SK-N-SH (cell line): ENCODE measurements around the gene KCNJ8. TPM values are rescaled to one million over a fixed set of nuclear protein-coding genes. Genes with fewer than 3 reads are reported as not detected.

Experiments used
- CTCF ChIA-PET: fragments of 300-600, 350-600 bp; formaldehyde crosslinking; extraction: SDS; loops from one replicate; lab custom pipeline; 2021; lab: Yijun Ruan, JAX
- POLR2A ChIA-PET: fragments of 350-600 bp; sonication (Branson Sonifier 250); formaldehyde crosslinking; extraction: SDS; loops from one replicate; lab custom pipeline; 2020; ENCODE audit warnings: antibody characterized with exemption, inconsistent platforms; lab: Yijun Ruan, JAX
- DNase-seq: peaks from one replicate; pipeline ENCODE4 v3.0.0; 2012
- H2AFZ ChIP-seq: fragments of 200-600 bp; sonication (generic); 2 replicates; pipeline ENCODE4 v1.8.1; 2016; ENCODE audit warnings: antibody characterized with exemption, mild to moderate bottlenecking, low read depth
- H3F3A ChIP-seq: fragments of 200-600 bp; sonication (generic); replicated peaks from 2 replicates; pipeline ENCODE3; 2016; ENCODE audit warnings: antibody characterized with exemption, mild to moderate bottlenecking; ENCODE audit not compliant: insufficient read depth
- H3K27ac ChIP-seq, 2 experiments: fragments of 200-500 bp in 1 of 2; fragments of 200-600 bp in 1 of 2; sonication (Bioruptor generic) in 1 of 2; sonication (generic), shearing (Covaris generic) in 1 of 2; 2 replicates each; pipeline versions ENCODE4 v1.5.1 to v1.6.1; 2014 to 2016; ENCODE audit warnings: low read depth in 2 of 2, inconsistent platforms in 1 of 2, low read length in 1 of 2, mild to moderate bottlenecking in 1 of 2, mixed read lengths in 1 of 2
- H3K27me3 ChIP-seq: fragments of 200-600 bp; sonication (generic), shearing (Covaris generic); 2 replicates; pipeline ENCODE4 v1.6.1; 2016; ENCODE audit warnings: mixed run types; ENCODE audit not compliant: insufficient read depth
- H3K36me3 ChIP-seq, 2 experiments: fragments of 200-500 bp in 1 of 2; fragments of 200-600 bp in 1 of 2; sonication (Bioruptor generic) in 1 of 2; sonication (generic) in 1 of 2; replicated peaks in 1 of 2; 2 replicates each; pipeline versions ENCODE3 to v1.5.1; 2014 to 2016; ENCODE audit warnings: low read length in 1 of 2, mild to moderate bottlenecking in 1 of 2; ENCODE audit not compliant: insufficient read depth in 2 of 2, control insufficient read depth in 1 of 2
- H3K4me1 ChIP-seq, 2 experiments: fragments of 200-500 bp in 1 of 2; fragments of 200-600 bp in 1 of 2; sonication (Bioruptor generic) in 1 of 2; sonication (generic), shearing (Covaris generic) in 1 of 2; 2 replicates each; pipeline versions ENCODE4 v1.5.1 to v1.6.1; 2014 to 2016; ENCODE audit warnings: low read depth in 1 of 2, low read length in 1 of 2, mixed run types in 1 of 2; ENCODE audit not compliant: insufficient read depth in 2 of 2, control insufficient read depth in 1 of 2
- H3K4me2 ChIP-seq: fragments of 200-600 bp; sonication (generic), shearing (Covaris generic); 2 replicates; pipeline ENCODE4 v1.6.1; 2017; ENCODE audit warnings: mixed run types
- H3K4me3 ChIP-seq, 2 experiments: fragments of 200-500 bp in 1 of 2; fragments of 200-600 bp in 1 of 2; sonication (Bioruptor generic) in 1 of 2; sonication (generic), shearing (Covaris generic) in 1 of 2; 2 replicates each; pipeline versions ENCODE4 v1.5.1 to v1.8.1; 2014 to 2016; ENCODE audit warnings: low read depth in 2 of 2, inconsistent platforms in 1 of 2, low read length in 1 of 2, mild to moderate bottlenecking in 1 of 2, mixed read lengths in 1 of 2, moderate library complexity in 1 of 2
- H3K79me2 ChIP-seq: fragments of 200-600 bp; sonication (generic); 2 replicates; pipeline ENCODE4 v1.8.1; 2017; ENCODE audit warnings: mild to moderate bottlenecking; ENCODE audit not compliant: insufficient read depth
- H3K9ac ChIP-seq: fragments of 200-600 bp; sonication (generic); 2 replicates; pipeline ENCODE4 v1.6.1; 2017; ENCODE audit warnings: mixed run types
- H3K9me2 ChIP-seq: fragments of 200-600 bp; sonication (generic); 2 replicates; pipeline ENCODE4 v1.6.1; 2017; ENCODE audit warnings: mixed run types
- H3K9me3 ChIP-seq: fragments of 200-600 bp; sonication (generic); 2 replicates; pipeline ENCODE4 v1.6.1; 2017; ENCODE audit warnings: mixed run types, mild to moderate bottlenecking, moderate library complexity
- H4K20me1 ChIP-seq: fragments of 200-600 bp; sonication (generic); 2 replicates; pipeline ENCODE4 v1.6.1; 2017; ENCODE audit warnings: mild to moderate bottlenecking, mixed run types; ENCODE audit not compliant: insufficient read depth
- JUND ChIP-seq: IDR thresholded peaks from 2 replicates; pipeline ENCODE4 v1.4.0; 2012
- MXI1 ChIP-seq: IDR thresholded peaks from 2 replicates; pipeline ENCODE4 v1.6.1; 2012; ENCODE audit warnings: mild to moderate bottlenecking, low read depth, low read length, improper control_type of control experiment
- POLR2AphosphoS5 ChIP-seq: IDR thresholded peaks from 2 replicates; pipeline ENCODE4 v1.6.1; 2012; ENCODE audit warnings: low read depth, low read length
- RAD21 ChIP-seq: IDR thresholded peaks from 2 replicates; pipeline ENCODE4 v1.6.1; 2012; ENCODE audit warnings: mild to moderate bottlenecking, low read length
- RFX5 ChIP-seq: IDR thresholded peaks from 2 replicates; pipeline ENCODE4 v1.6.1; 2012; ENCODE audit warnings: mild to moderate bottlenecking, improper control_type of control experiment, low read length
- YY1 ChIP-seq: IDR thresholded peaks from 2 replicates; pipeline ENCODE4 v1.4.0; 2012; ENCODE audit warnings: low read depth, mild to moderate bottlenecking
- WGBS: methylation state at CpG from one replicate; pipeline ENCODE4 v1.1.6; 2017; ENCODE audit warnings: low lambda C conversion rate; 5-methylcytosine and 5-hydroxymethylcytosine counted together
- polyA plus RNA-seq, 3 experiments: library from polyadenylated mRNA; depleted of rRNA; stranded (reverse); fragments of >200 nt; gene quantifications; 2 replicates each; pipeline ENCODE4 v1.2.3, GENCODE V29; 2012
- TF ChIP-seq, protein P1 (sequence below): IDR thresholded peaks from 2 replicates; pipeline ENCODE4 v1.4.0; 2012; ENCODE audit warnings: low read depth
- TF ChIP-seq, protein P2 (sequence below): fragments of 150-350 bp; IDR thresholded peaks from 2 replicates; pipeline ENCODE4 v1.6.1; 2016; ENCODE audit warnings: mild to moderate bottlenecking, low read depth, low read length
- TF ChIP-seq, protein P3 (sequence below): IDR thresholded peaks from 2 replicates; pipeline ENCODE4 v1.4.0; 2012; ENCODE audit warnings: low read depth, borderline replicate concordance
- TF ChIP-seq, protein P4 (sequence below): fragments of 150-350 bp; IDR thresholded peaks from 2 replicates; pipeline ENCODE4 v1.6.1; 2017; ENCODE audit warnings: antibody characterized with exemption, low read length, low read depth, borderline replicate concordance

KCNJ8 gene
- polyA plus RNA-seq, 1 of the 3 experiments (the other 2 are of a cell fraction) = 0.15 TPM

DNA sequence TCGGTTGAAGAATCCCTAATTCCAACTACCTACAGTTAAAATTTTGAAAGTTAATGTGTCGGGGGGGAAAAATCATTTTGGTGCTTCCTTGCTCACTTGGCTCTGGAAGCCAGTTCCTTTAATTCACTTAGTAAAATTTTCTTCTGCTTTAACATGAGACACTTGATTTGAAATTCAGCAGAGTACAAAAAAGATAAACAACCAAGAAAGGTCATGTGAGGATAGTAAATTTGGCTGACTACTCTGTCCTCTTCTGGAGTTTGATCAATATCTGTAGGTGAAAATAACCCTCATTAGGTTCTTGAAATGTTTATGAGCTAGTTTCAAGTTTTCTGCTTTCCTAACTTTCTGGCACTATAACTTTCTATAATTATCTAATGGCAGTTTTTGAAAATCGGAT, 43.4 kb downstream of the KCNJ8 start (continued):
- TF ChIP-seq, protein P1, sequence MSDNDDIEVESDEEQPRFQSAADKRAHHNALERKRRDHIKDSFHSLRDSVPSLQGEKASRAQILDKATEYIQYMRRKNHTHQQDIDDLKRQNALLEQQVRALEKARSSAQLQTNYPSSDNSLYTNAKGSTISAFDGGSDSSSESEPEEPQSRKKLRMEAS = no peak
- no peak for TF ChIP-seq MXI1

DNA sequence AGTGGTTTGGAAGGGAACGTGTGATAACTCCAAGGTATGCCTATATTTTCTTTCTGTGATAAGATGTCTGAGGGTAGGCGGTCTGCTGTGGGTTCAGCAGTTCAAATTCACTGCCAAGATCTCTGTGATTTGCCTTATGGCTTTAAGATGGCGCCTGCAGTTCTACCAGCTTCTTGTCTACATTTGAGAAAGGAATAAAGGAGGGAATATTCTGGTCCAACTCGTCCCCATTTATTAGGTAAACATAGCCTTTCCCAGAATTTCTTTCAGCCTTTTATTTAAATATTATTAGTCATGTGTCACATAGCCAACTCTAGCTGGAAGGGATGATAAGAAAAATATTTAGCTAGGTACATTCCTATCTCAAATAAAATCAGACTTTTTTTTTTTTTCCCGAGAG, 48.8 kb downstream of the KCNJ8 start:
- no peaks in the 10 kb centered on the region for H3K79me2 ChIP-seq
- H3K27ac ChIP-seq = no peak overlapping the region
- H3K36me3 ChIP-seq = no peaks in the 10 kb centered on the region
- H3K4me2 ChIP-seq = no peak overlapping the region
- no peaks in the 10 kb centered on the region for H3K9me3 ChIP-seq
- H4K20me1 ChIP-seq = no peaks in the 10 kb centered on the region
- H3F3A ChIP-seq = no peaks in the 10 kb centered on the region
- H3K27me3 ChIP-seq = no peaks in the 10 kb centered on the region
- WGBS = 4% methylated on average over 5 of the region's 5 CpGs
- H2AFZ ChIP-seq = no peak overlapping the region
- ChIA-PET POLR2A (no interaction called here), CTCF (interaction anchor here (1.3 to 1.5 kb wide), 2 partner anchors 12 to 20 kb away, joined by 3 read pairs; no protein-coding TSS in a partner anchor)
- DNase-seq = no peak
- H3K9me2 ChIP-seq = no peaks in the 10 kb centered on the region
- no peak overlapping the region for H3K4me3 ChIP-seq
- no peak overlapping the region for H3K9ac ChIP-seq
- TF ChIP-seq JUND = no peak
- H3K4me1 ChIP-seq = no peaks in the 10 kb centered on the region

DNA sequence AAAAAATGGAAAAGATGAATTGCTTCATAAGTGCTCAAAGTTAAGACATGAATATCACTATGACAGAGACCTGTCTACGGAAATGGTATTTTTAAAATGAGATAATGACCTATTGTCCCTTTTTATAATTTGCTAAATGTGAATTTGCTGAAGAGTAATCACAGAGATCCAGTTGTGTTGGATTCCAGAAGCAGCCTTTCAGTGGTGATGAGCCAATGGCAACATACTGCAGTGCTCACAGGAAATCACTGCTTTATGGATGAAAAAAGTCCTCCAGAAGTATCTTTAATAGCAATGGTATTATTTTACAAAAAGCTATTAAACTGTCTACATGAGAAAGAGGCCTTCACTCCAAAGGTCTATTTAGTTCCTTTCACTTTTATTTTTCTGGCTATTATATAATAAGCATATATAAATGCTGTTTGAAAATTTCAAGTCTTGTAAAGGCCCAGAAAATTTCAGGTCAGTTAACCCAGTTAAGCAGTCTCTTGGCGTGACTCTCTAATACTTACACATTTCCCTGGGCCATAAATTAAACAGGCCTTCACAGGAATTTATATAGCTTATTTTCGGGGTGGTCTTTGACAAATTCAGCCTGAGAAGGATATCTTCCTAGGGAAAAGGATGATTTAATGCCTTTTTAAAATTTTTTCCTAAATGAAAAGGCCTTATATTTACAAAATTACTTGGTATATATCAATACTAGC, 55.4 kb downstream of the KCNJ8 start:
- Histone ChIP-seq H3K9me2 (no peaks in the 10 kb centered on the region), H2AFZ (no peak overlapping the region), H3K36me3 (no peaks in the 10 kb centered on the region), H3K4me2 (no peak overlapping the region), H3K9me3 (no peaks in the 10 kb centered on the region), H3F3A (no peaks in the 10 kb centered on the region), H3K4me1 (no peaks in the 10 kb centered on the region; a peak in 2 of 4 replicates), H3K79me2 (no peaks in the 10 kb centered on the region), H3K27me3 (no peaks in the 10 kb centered on the region), H4K20me1 (no peaks in the 10 kb centered on the region), H3K27ac (no peak overlapping the region), H3K9ac (no peak overlapping the region), H3K4me3 (no peak overlapping the region)
- CTCF ChIA-PET = interaction anchor here (1.0 kb wide), 1 partner anchor 21 kb away, joined by 6 read pairs; no protein-coding TSS in a partner anchor
- 18% methylated on average over 3 of the region's 3 CpGs for WGBS
- POLR2A ChIA-PET = no interaction called here
- TF ChIP-seq YY1 = no peak
- TF ChIP-seq, protein P2, sequence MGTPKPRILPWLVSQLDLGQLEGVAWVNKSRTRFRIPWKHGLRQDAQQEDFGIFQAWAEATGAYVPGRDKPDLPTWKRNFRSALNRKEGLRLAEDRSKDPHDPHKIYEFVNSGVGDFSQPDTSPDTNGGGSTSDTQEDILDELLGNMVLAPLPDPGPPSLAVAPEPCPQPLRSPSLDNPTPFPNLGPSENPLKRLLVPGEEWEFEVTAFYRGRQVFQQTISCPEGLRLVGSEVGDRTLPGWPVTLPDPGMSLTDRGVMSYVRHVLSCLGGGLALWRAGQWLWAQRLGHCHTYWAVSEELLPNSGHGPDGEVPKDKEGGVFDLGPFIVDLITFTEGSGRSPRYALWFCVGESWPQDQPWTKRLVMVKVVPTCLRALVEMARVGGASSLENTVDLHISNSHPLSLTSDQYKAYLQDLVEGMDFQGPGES = no peak
- TF ChIP-seq, protein P3, sequence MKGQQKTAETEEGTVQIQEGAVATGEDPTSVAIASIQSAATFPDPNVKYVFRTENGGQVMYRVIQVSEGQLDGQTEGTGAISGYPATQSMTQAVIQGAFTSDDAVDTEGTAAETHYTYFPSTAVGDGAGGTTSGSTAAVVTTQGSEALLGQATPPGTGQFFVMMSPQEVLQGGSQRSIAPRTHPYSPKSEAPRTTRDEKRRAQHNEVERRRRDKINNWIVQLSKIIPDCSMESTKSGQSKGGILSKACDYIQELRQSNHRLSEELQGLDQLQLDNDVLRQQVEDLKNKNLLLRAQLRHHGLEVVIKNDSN = no peak
- TF ChIP-seq, protein P4, sequence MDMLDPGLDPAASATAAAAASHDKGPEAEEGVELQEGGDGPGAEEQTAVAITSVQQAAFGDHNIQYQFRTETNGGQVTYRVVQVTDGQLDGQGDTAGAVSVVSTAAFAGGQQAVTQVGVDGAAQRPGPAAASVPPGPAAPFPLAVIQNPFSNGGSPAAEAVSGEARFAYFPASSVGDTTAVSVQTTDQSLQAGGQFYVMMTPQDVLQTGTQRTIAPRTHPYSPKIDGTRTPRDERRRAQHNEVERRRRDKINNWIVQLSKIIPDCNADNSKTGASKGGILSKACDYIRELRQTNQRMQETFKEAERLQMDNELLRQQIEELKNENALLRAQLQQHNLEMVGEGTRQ = no peak
- TF ChIP-seq RAD21 = no peak
- no peak for TF ChIP-seq RFX5
- no peak for TF ChIP-seq POLR2AphosphoS5
- DNase-seq = no peak
